CD4-positive, alpha-beta T cell (primary cell): ENCODE results near the gene PHYHIPL. TPM values are rescaled to one million over a fixed set of nuclear protein-coding genes. Genes with fewer than 3 reads are reported as not detected.

ENCODE experiments used
- ATAC-seq: fragments of 200-7000 bp; cut with Tn5 transposase; one replicate; pipeline ENCODE4 v1.10.0; 2022; ENCODE audit warnings: mild to moderate bottlenecking; ENCODE audit not compliant: poor library complexity
- CTCF ChIA-PET: fragments of 350-600 bp; sonication (Branson Sonifier 250); formaldehyde crosslinking; loops from one replicate; lab custom pipeline; 2021; ENCODE audit warnings: antibody characterized with exemption, inconsistent platforms; lab: Charles Lee
- POLR2A ChIA-PET: fragments of 350-600 bp; sonication (Branson Sonifier 250); formaldehyde crosslinking; loops from one replicate; lab custom pipeline; 2021; ENCODE audit warnings: antibody characterized with exemption, inconsistent platforms; lab: Charles Lee
- DNase-seq, 14 experiments: peaks; one replicate each; pipeline ENCODE4 v3.0.0-alpha.2; 2013 to 2020; ENCODE audit warnings: mixed read lengths in 2 of 14
- H3K27ac ChIP-seq, 2 donors: one replicate each; pipeline versions ENCODE4 v1.5.1 to v1.7.0; 2013; ENCODE audit warnings: low read length in 2 of 2, low read depth in 1 of 2, mild to moderate bottlenecking in 1 of 2
- H3K27me3 ChIP-seq, 2 experiments: 1 replicate in 1 of 2; 2 replicates in 1 of 2; pipeline versions ENCODE4 v1.6.1 to v1.7.0; 2013; ENCODE audit warnings: low read length in 2 of 2, control low read depth in 1 of 2, mild to moderate bottlenecking in 1 of 2, moderate library complexity in 1 of 2; ENCODE audit not compliant: insufficient read depth in 2 of 2, control insufficient read depth in 1 of 2
- H3K36me3 ChIP-seq: one replicate; pipeline ENCODE4 v1.6.1; 2013; ENCODE audit warnings: low read length, control low read depth; ENCODE audit not compliant: insufficient read depth
- H3K4me1 ChIP-seq: one replicate; pipeline ENCODE4 v1.6.1; 2013; ENCODE audit warnings: low read length, control low read depth; ENCODE audit not compliant: insufficient read depth
- H3K4me3 ChIP-seq: one replicate; pipeline ENCODE4 v1.5.1; 2013; ENCODE audit warnings: mild to moderate bottlenecking, low read length, moderate library complexity
- H3K9me3 ChIP-seq, 2 experiments: 1 replicate in 1 of 2; 2 replicates in 1 of 2; pipeline versions ENCODE4 v1.6.1 to v1.7.0; 2013; ENCODE audit warnings: low read length in 2 of 2, mild to moderate bottlenecking in 2 of 2, control low read depth in 1 of 2, moderate library complexity in 1 of 2; ENCODE audit not compliant: control insufficient read depth in 1 of 2, insufficient read depth in 1 of 2
- H3K27ac Mint-ChIP-seq: one replicate; pipeline ENCODE4 v1.8.0; 2020; ENCODE audit warnings: mixed read lengths
- H3K27me3 Mint-ChIP-seq: one replicate; pipeline ENCODE4 v1.8.0; 2021; ENCODE audit warnings: mixed read lengths
- H3K36me3 Mint-ChIP-seq: one replicate; pipeline ENCODE4 v1.8.0; 2021; ENCODE audit warnings: low read depth, mixed read lengths
- H3K4me1 Mint-ChIP-seq: one replicate; pipeline ENCODE4 v1.8.0; 2021; ENCODE audit warnings: low read depth, mixed read lengths
- H3K4me3 Mint-ChIP-seq: one replicate; pipeline ENCODE4 v1.8.0; 2020; ENCODE audit warnings: mild to moderate bottlenecking, mixed read lengths
- H3K9me3 Mint-ChIP-seq: one replicate; pipeline ENCODE4 v1.8.0; 2020; ENCODE audit warnings: mixed read lengths
- intact Hi-C, 2 experiments: fragments of 100-400 bp; cut with DNase I in 1 of 2; cut with micrococcal nuclease in 1 of 2; formaldehyde crosslinking; loops; one replicate each; pipeline versions ENCODE4 v1.15.1 to v1.9.0; 2023 to 2025; cut with DNase I, micrococcal nuclease
- total RNA-seq, 174 experiments: library from RNA in 2 of 174; stranded (reverse) in 2 of 174; gene quantifications; one replicate each; pipeline ENCODE4 v1.2.3 and lab custom pipeline; 2021 to 2026
- TF ChIP-seq, protein P1 (sequence below): fragments of 200-600 bp; IDR thresholded peaks from one replicate; pipeline ENCODE4 v1.8.0; 2022; ENCODE audit warnings: antibody characterized with exemption, mild to moderate bottlenecking

The PHYHIPL gene
- total RNA-seq, 2 experiments from 2014 or later: not detected

DNA sequence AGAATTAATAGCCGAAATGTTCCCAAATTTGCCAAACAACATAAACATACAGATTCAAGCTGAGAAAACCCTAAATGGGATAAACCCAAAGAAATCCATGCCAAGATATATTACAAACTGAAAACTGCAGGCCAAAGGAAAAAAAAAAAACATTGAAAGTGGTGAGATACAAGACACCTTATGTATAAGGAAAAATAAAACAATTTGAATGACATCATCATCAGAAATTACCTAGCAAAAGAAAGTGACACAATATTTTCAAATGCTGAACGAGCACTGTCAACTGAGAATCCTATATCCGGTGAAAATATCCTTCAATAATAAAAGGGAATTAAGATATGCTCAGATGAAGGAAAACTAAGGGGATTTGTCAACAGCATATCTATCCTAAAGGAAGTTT lies 66.5 kb downstream of the PHYHIPL start:
- Mint-ChIP-seq H3K27ac (no peak overlapping the region), H3K9me3 (no peaks in the 10 kb centered on the region), H3K4me1 (no peaks in the 10 kb centered on the region), H3K36me3 (no peaks in the 10 kb centered on the region), H3K27me3 (no peaks in the 10 kb centered on the region), H3K4me3 (no peak overlapping the region)
- no peak overlapping the region for H3K4me3 ChIP-seq
- intact Hi-C loops: no loop called here
- TF ChIP-seq, protein P1, sequence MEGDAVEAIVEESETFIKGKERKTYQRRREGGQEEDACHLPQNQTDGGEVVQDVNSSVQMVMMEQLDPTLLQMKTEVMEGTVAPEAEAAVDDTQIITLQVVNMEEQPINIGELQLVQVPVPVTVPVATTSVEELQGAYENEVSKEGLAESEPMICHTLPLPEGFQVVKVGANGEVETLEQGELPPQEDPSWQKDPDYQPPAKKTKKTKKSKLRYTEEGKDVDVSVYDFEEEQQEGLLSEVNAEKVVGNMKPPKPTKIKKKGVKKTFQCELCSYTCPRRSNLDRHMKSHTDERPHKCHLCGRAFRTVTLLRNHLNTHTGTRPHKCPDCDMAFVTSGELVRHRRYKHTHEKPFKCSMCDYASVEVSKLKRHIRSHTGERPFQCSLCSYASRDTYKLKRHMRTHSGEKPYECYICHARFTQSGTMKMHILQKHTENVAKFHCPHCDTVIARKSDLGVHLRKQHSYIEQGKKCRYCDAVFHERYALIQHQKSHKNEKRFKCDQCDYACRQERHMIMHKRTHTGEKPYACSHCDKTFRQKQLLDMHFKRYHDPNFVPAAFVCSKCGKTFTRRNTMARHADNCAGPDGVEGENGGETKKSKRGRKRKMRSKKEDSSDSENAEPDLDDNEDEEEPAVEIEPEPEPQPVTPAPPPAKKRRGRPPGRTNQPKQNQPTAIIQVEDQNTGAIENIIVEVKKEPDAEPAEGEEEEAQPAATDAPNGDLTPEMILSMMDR: no peak
- no peaks in the 10 kb centered on the region for H3K36me3 ChIP-seq
- ChIA-PET POLR2A (no interaction called here), CTCF (no interaction called here)
- H3K4me1 ChIP-seq: no peaks in the 10 kb centered on the region
- DNase-seq: no peak
- no peaks in the 10 kb centered on the region for H3K9me3 ChIP-seq
- ATAC-seq: no peak
- no peaks in the 10 kb centered on the region for H3K27me3 ChIP-seq
- H3K27ac ChIP-seq: no peak overlapping the region

DNA sequence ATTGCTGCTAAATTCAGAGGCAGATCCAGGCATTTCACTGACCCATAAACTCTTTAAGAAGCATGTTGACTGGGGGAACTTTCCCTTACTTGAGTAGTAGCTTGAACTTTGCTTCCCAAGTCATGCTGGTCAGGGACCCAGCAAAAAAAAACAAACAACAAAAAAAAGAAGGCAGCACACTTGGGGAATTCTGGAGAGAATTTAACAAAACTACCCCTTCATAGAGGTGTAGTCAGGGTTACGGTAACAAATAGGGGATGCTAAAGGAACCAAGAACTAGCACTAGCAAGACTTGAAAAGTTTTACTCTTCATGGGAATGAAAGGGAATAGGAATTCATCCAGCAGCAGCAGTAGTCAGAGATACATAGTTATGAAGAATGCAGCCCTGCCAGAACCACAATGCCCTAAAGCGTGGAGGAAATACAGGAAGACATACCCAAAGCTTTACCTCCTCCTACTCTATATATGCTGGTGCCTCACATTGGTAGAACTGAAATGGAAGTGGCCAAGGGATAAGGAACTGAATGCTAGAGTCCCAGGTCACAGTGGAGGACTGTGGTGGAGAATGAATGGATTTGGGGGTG lies 67.3 kb downstream of the PHYHIPL start:
- Histone ChIP-seq H3K27me3 (no peaks in the 10 kb centered on the region), H3K36me3 (no peaks in the 10 kb centered on the region), H3K4me1 (no peaks in the 10 kb centered on the region), H3K9me3 (no peaks in the 10 kb centered on the region), H3K27ac (no peak overlapping the region), H3K4me3 (no peak overlapping the region)
- H3K27ac Mint-ChIP-seq: no peak overlapping the region
- POLR2A ChIA-PET: no interaction called here
- H3K4me3 Mint-ChIP-seq: no peak overlapping the region
- CTCF ChIA-PET: no interaction called here
- no peaks in the 10 kb centered on the region for H3K4me1 Mint-ChIP-seq
- no peak for DNase-seq
- ATAC-seq: no peak
- TF ChIP-seq, protein P1: no peak
- intact Hi-C loops: no loop called here
- no peaks in the 10 kb centered on the region for H3K9me3 Mint-ChIP-seq
- no peaks in the 10 kb centered on the region for H3K36me3 Mint-ChIP-seq
- H3K27me3 Mint-ChIP-seq: no peaks in the 10 kb centered on the region

DNA sequence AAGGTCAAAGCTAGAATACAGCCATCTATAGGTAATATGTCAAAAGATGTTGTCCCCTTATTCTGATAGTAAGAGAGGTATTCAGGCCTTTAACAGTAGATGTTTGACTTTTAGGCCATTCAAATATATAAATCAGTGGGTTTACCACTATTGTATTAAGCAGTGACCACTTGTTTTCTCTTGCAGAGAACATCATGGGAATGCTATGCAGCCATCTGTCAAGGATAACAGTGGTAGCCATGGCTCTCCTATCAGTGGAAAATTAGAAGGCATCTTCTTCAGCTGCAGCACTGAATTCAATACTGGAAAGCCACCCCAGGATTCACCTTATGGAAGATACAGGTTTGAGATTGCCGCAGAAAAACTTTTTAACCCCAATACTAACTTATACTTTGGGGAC lies 68.4 kb downstream of the PHYHIPL start:
- no peaks in the 10 kb centered on the region for H3K27me3 Mint-ChIP-seq
- no peaks in the 10 kb centered on the region for H3K36me3 ChIP-seq
- no peaks in the 10 kb centered on the region for H3K9me3 Mint-ChIP-seq
- peaks cover 0 to 4% of the 10 kb centered on the region in 2 experiments for H3K9me3 ChIP-seq
- H3K36me3 Mint-ChIP-seq: no peaks in the 10 kb centered on the region
- no peak overlapping the region for H3K27ac ChIP-seq
- H3K4me1 ChIP-seq: no peaks in the 10 kb centered on the region
- H3K27me3 ChIP-seq: no peaks in the 10 kb centered on the region
- DNase-seq (no peak), ATAC-seq (no peak)
- CTCF ChIA-PET: no interaction called here
- intact Hi-C loops: no loop called here
- H3K4me3 ChIP-seq: no peak overlapping the region
- POLR2A ChIA-PET: no interaction called here
- TF ChIP-seq, protein P1: no peak
- H3K4me1 Mint-ChIP-seq: no peaks in the 10 kb centered on the region
- no peak overlapping the region for H3K4me3 Mint-ChIP-seq
- H3K27ac Mint-ChIP-seq: no peak overlapping the region
